Nephron (organoid): Measurements from ENCODE around the gene CTNNA3.

Experiments used
- H3K27ac Mint-ChIP-seq, 3 experiments: 2 replicates each; pipeline ENCODE4 v1.8.0; 2020; ENCODE audit warnings: mixed read lengths in 3 of 3, mild to moderate bottlenecking in 2 of 3, moderate library complexity in 1 of 3
- H3K27me3 Mint-ChIP-seq: 2 replicates; pipeline ENCODE4 v1.8.0; 2021; ENCODE audit warnings: low read depth, mild to moderate bottlenecking, moderate library complexity, mixed read lengths
- H3K36me3 Mint-ChIP-seq: 2 replicates; pipeline ENCODE4 v1.8.0; 2020; ENCODE audit warnings: low read depth, mixed read lengths
- H3K4me1 Mint-ChIP-seq: 2 replicates; pipeline ENCODE4 v1.8.0; 2020; ENCODE audit warnings: mixed read lengths
- H3K4me3 Mint-ChIP-seq, 3 experiments: 2 replicates each; pipeline ENCODE4 v1.8.0; 2020; ENCODE audit warnings: mild to moderate bottlenecking in 3 of 3, mixed read lengths in 3 of 3, moderate library complexity in 2 of 3
- H3K9me3 Mint-ChIP-seq: 2 replicates; pipeline ENCODE4 v1.8.0; 2020; ENCODE audit warnings: mixed read lengths
- TF ChIP-seq, protein P1 (sequence below), 3 experiments: fragments of 200-600 bp; sonication (generic); IDR thresholded peaks; one replicate each; pipeline ENCODE4 v1.5.0; 2021; ENCODE audit warnings: antibody characterized with exemption in 3 of 3; ENCODE audit not compliant: unreplicated experiment in 3 of 3

Gene CTNNA3

GRCh38 chr10:66318761-66319160 lies 1377.2 kb downstream of the CTNNA3 start:
- peaks cover 15% of the 10 kb centered on the region for H3K4me1 Mint-ChIP-seq
- H3K36me3 Mint-ChIP-seq, result no peaks in the 10 kb centered on the region
- no peak overlapping the region for H3K4me3 Mint-ChIP-seq
- TF ChIP-seq, protein P1, sequence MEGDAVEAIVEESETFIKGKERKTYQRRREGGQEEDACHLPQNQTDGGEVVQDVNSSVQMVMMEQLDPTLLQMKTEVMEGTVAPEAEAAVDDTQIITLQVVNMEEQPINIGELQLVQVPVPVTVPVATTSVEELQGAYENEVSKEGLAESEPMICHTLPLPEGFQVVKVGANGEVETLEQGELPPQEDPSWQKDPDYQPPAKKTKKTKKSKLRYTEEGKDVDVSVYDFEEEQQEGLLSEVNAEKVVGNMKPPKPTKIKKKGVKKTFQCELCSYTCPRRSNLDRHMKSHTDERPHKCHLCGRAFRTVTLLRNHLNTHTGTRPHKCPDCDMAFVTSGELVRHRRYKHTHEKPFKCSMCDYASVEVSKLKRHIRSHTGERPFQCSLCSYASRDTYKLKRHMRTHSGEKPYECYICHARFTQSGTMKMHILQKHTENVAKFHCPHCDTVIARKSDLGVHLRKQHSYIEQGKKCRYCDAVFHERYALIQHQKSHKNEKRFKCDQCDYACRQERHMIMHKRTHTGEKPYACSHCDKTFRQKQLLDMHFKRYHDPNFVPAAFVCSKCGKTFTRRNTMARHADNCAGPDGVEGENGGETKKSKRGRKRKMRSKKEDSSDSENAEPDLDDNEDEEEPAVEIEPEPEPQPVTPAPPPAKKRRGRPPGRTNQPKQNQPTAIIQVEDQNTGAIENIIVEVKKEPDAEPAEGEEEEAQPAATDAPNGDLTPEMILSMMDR (IDR thresholded peaks at IDR 0.05; ENCODE audit: unreplicated experiment in 3 of 3), result no peak
- no peaks in the 10 kb centered on the region for H3K9me3 Mint-ChIP-seq
- H3K27ac Mint-ChIP-seq, result no peak overlapping the region
- H3K27me3 Mint-ChIP-seq, result no peaks in the 10 kb centered on the region

- TF ChIP-seq, protein P1 (IDR thresholded peaks at IDR 0.05; ENCODE audit: unreplicated experiment in 3 of 3), result peak in 2 of 3 experiments; percentile 16 to 41
- Mint-ChIP-seq H3K36me3 (no peaks in the 10 kb centered on the region), H3K9me3 (no peaks in the 10 kb centered on the region), H3K27me3 (no peaks in the 10 kb centered on the region), H3K27ac (no peak overlapping the region), H3K4me1 (peaks cover 8% of the 10 kb centered on the region), H3K4me3 (no peak overlapping the region)
These were observed 1388.2 kb downstream of the CTNNA3 start for GRCh38 chr10:66307826-66308225.

DNA sequence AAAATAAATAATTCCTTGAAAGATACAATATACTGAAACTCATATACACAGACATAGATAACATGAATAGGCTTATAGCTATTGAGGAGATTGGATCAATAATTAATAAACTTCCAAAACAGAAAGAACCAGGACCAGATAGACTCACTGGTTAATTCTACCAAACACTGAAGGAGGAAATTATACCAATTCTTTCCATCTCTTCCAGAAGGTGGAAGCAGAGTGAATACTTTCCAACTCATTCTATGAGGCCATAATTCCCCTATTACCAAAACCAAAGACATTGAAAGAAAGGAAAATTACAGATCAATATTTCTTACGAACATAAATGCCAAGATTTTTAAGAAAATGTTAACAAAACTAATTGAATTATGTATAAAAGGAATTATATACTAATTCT lies 1394.9 kb downstream of the CTNNA3 start:
- Mint-ChIP-seq H3K27me3 (no peaks in the 10 kb centered on the region), H3K9me3 (no peaks in the 10 kb centered on the region), H3K36me3 (no peaks in the 10 kb centered on the region), H3K4me3 (no peak overlapping the region), H3K27ac (no peak overlapping the region), H3K4me1 (peaks cover under 1% of the 10 kb centered on the region)
- TF ChIP-seq, protein P1 (IDR thresholded peaks at IDR 0.05; ENCODE audit: unreplicated experiment in 3 of 3), result no peak

- H3K27me3 Mint-ChIP-seq, result no peaks in the 10 kb centered on the region
- no peak overlapping the region for H3K4me3 Mint-ChIP-seq
- no peaks in the 10 kb centered on the region for H3K4me1 Mint-ChIP-seq
- H3K9me3 Mint-ChIP-seq, result no peaks in the 10 kb centered on the region
- TF ChIP-seq, protein P1 (IDR thresholded peaks at IDR 0.05; ENCODE audit: unreplicated experiment in 3 of 3), result no peak
- H3K27ac Mint-ChIP-seq, result no peak overlapping the region
- H3K36me3 Mint-ChIP-seq, result no peaks in the 10 kb centered on the region
These were observed 1400.4 kb downstream of the CTNNA3 start for GRCh38 chr10:66295602-66296001.

GRCh38 chr10:66294538-66294937 lies 1401.5 kb downstream of the CTNNA3 start:
- no peaks in the 10 kb centered on the region for H3K4me1 Mint-ChIP-seq
- TF ChIP-seq, protein P1 (IDR thresholded peaks at IDR 0.05; ENCODE audit: unreplicated experiment in 3 of 3), result no peak
- no peak overlapping the region for H3K27ac Mint-ChIP-seq
- no peaks in the 10 kb centered on the region for H3K9me3 Mint-ChIP-seq
- H3K36me3 Mint-ChIP-seq, result no peaks in the 10 kb centered on the region
- no peak overlapping the region for H3K4me3 Mint-ChIP-seq
- H3K27me3 Mint-ChIP-seq, result no peaks in the 10 kb centered on the region

DNA sequence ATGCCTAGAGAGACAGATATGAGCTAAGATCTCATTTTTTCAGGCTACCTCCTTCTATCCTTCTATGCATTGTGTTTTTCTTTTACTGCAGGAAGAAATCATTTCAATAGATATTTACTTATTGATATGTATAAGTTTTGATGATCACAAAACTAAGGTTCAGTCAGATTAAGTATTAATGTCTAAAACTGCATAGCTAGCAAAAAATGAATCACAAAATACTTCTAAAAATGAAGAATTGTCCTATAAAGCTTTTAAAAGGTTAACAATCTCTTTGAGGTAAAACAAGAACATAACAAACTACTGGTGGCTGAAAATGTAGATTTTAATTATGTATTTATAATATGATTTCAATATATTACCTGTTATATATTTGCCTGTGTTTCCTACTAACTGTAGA lies 1403.1 kb downstream of the CTNNA3 start:
- TF ChIP-seq, protein P1 (IDR thresholded peaks at IDR 0.05; ENCODE audit: unreplicated experiment in 3 of 3), result no peak
- Mint-ChIP-seq H3K27ac (no peak overlapping the region), H3K9me3 (no peaks in the 10 kb centered on the region), H3K27me3 (no peaks in the 10 kb centered on the region), H3K4me3 (no peak overlapping the region), H3K4me1 (no peaks in the 10 kb centered on the region), H3K36me3 (no peaks in the 10 kb centered on the region)
